GM23338 (cell line): ENCODE measurements around the gene WDR27.

Experiments used
- CREB1 ChIP-seq: fragments of 250-450 bp; sonication (Bioruptor Pico); IDR thresholded peaks from 2 replicates; pipeline ENCODE4 v1.5.0; 2020; ENCODE audit warnings: low read depth, mild to moderate bottlenecking, moderate library complexity
- EZH2 ChIP-seq: fragments of 200-600 bp; sonication (generic); IDR thresholded peaks from one replicate; pipeline ENCODE4 v1.8.0; 2017; ENCODE audit warnings: antibody characterized with exemption, mild to moderate bottlenecking, low read depth; ENCODE audit not compliant: unreplicated experiment
- EZH2phosphoT487 ChIP-seq: fragments of 200-600 bp; sonication (generic); IDR thresholded peaks from one replicate; pipeline ENCODE4 v1.8.1; 2018; ENCODE audit warnings: antibody characterized with exemption; ENCODE audit not compliant: unreplicated experiment
- JUNB ChIP-seq: IDR thresholded peaks from one replicate; pipeline ENCODE4 v1.6.1; 2016; ENCODE audit warnings: antibody characterized with exemption; ENCODE audit not compliant: unreplicated experiment
- NANOG ChIP-seq: IDR thresholded peaks from 2 replicates; pipeline ENCODE4 v1.6.1; 2016; ENCODE audit warnings: antibody characterized with exemption, borderline replicate concordance
- POLR2AphosphoS5 ChIP-seq: IDR thresholded peaks from 2 replicates; pipeline ENCODE4 v1.6.1; 2016; ENCODE audit warnings: antibody characterized with exemption, low read depth
- ZNF114 ChIP-seq: fragments of 250-450 bp; sonication (Bioruptor Pico); IDR thresholded peaks from 2 replicates; pipeline ENCODE4 v1.5.0; 2020; ENCODE audit warnings: mild to moderate bottlenecking, moderate library complexity
- ZNF331 ChIP-seq: fragments of 250-450 bp; sonication (Bioruptor Pico); IDR thresholded peaks from 2 replicates; pipeline ENCODE4 v1.5.0; 2020; ENCODE audit warnings: low read depth, mild to moderate bottlenecking, moderate library complexity
- TF ChIP-seq, protein P1 (sequence below), 2 experiments: fragments of 200-600 bp in 1 of 2; sonication (generic) in 1 of 2; conservative IDR thresholded peaks; 2 replicates each; pipeline versions ENCODE4 v1.5.1 to v1.6.1; 2016 to 2017; ENCODE audit warnings: antibody characterized with exemption in 2 of 2, low read depth in 2 of 2, mild to moderate bottlenecking in 2 of 2, moderate library complexity in 1 of 2
- TF ChIP-seq, protein P2 (sequence below): IDR thresholded peaks from one replicate; pipeline ENCODE4 v1.6.1; 2018; ENCODE audit warnings: antibody characterized with exemption; ENCODE audit not compliant: unreplicated experiment
- TF ChIP-seq, protein P3 (sequence below): fragments of 250-450 bp; sonication (Bioruptor Pico); IDR thresholded peaks from 2 replicates; pipeline ENCODE4 v1.5.0; 2020; ENCODE audit warnings: mild to moderate bottlenecking, moderate library complexity
- TF ChIP-seq, protein P4 (sequence below): IDR thresholded peaks from 2 replicates; pipeline ENCODE4 v1.6.1; 2016; ENCODE audit warnings: antibody characterized with exemption

DNA sequence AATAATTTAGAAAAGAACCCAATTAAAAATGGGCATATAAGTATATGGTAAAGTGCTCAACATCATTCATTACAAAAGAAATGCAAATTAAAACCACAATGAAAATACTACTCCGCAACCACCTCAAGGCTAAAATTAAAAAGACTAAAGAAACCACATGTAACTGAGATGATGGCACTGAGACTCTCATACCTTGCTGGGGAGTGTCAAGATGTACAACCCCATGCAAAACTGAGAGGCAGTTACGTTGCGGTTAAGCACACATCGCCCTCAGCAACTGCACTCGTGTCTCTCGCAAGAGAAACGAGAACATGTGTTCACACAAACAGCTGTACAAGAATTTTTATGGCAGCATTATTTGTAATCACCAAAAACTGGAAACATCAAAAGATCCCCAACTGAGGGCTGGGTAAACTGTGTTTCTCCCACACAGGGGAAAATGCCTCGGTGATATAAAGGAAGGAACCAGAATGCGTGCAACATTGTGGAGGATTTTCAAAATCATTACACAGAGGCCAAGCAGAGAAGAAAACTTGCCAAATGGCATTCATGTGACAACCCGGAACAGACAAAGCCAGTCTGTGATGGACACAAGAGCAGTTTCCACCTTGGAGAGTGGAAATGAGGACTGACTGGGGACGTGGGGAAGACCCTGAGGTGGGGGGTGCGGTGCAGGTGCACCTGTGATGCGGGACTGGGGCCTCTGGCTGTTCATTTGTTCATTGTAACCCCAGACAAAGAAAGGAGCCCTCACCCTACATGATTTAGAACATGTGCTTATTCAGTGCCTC lies 144.9 kb downstream of the WDR27 start:
- TF ChIP-seq CREB1 (CRISPR knock-in tag), result no peak
- TF ChIP-seq, protein P1, sequence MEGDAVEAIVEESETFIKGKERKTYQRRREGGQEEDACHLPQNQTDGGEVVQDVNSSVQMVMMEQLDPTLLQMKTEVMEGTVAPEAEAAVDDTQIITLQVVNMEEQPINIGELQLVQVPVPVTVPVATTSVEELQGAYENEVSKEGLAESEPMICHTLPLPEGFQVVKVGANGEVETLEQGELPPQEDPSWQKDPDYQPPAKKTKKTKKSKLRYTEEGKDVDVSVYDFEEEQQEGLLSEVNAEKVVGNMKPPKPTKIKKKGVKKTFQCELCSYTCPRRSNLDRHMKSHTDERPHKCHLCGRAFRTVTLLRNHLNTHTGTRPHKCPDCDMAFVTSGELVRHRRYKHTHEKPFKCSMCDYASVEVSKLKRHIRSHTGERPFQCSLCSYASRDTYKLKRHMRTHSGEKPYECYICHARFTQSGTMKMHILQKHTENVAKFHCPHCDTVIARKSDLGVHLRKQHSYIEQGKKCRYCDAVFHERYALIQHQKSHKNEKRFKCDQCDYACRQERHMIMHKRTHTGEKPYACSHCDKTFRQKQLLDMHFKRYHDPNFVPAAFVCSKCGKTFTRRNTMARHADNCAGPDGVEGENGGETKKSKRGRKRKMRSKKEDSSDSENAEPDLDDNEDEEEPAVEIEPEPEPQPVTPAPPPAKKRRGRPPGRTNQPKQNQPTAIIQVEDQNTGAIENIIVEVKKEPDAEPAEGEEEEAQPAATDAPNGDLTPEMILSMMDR (conservative IDR thresholded peaks at IDR 0.05; ENCODE audit: low read depth in 2 of 2), result no peak
- TF ChIP-seq EZH2, result no peak
- no peak for TF ChIP-seq JUNB
- TF ChIP-seq POLR2AphosphoS5, result no peak
- TF ChIP-seq, protein P2, sequence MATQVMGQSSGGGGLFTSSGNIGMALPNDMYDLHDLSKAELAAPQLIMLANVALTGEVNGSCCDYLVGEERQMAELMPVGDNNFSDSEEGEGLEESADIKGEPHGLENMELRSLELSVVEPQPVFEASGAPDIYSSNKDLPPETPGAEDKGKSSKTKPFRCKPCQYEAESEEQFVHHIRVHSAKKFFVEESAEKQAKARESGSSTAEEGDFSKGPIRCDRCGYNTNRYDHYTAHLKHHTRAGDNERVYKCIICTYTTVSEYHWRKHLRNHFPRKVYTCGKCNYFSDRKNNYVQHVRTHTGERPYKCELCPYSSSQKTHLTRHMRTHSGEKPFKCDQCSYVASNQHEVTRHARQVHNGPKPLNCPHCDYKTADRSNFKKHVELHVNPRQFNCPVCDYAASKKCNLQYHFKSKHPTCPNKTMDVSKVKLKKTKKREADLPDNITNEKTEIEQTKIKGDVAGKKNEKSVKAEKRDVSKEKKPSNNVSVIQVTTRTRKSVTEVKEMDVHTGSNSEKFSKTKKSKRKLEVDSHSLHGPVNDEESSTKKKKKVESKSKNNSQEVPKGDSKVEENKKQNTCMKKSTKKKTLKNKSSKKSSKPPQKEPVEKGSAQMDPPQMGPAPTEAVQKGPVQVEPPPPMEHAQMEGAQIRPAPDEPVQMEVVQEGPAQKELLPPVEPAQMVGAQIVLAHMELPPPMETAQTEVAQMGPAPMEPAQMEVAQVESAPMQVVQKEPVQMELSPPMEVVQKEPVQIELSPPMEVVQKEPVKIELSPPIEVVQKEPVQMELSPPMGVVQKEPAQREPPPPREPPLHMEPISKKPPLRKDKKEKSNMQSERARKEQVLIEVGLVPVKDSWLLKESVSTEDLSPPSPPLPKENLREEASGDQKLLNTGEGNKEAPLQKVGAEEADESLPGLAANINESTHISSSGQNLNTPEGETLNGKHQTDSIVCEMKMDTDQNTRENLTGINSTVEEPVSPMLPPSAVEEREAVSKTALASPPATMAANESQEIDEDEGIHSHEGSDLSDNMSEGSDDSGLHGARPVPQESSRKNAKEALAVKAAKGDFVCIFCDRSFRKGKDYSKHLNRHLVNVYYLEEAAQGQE, result no peak
- no peak for TF ChIP-seq EZH2phosphoT487
- no peak for TF ChIP-seq ZNF114
- no peak for TF ChIP-seq NANOG
- TF ChIP-seq ZNF331 (CRISPR knock-in tag), result no peak
- TF ChIP-seq, protein P3, sequence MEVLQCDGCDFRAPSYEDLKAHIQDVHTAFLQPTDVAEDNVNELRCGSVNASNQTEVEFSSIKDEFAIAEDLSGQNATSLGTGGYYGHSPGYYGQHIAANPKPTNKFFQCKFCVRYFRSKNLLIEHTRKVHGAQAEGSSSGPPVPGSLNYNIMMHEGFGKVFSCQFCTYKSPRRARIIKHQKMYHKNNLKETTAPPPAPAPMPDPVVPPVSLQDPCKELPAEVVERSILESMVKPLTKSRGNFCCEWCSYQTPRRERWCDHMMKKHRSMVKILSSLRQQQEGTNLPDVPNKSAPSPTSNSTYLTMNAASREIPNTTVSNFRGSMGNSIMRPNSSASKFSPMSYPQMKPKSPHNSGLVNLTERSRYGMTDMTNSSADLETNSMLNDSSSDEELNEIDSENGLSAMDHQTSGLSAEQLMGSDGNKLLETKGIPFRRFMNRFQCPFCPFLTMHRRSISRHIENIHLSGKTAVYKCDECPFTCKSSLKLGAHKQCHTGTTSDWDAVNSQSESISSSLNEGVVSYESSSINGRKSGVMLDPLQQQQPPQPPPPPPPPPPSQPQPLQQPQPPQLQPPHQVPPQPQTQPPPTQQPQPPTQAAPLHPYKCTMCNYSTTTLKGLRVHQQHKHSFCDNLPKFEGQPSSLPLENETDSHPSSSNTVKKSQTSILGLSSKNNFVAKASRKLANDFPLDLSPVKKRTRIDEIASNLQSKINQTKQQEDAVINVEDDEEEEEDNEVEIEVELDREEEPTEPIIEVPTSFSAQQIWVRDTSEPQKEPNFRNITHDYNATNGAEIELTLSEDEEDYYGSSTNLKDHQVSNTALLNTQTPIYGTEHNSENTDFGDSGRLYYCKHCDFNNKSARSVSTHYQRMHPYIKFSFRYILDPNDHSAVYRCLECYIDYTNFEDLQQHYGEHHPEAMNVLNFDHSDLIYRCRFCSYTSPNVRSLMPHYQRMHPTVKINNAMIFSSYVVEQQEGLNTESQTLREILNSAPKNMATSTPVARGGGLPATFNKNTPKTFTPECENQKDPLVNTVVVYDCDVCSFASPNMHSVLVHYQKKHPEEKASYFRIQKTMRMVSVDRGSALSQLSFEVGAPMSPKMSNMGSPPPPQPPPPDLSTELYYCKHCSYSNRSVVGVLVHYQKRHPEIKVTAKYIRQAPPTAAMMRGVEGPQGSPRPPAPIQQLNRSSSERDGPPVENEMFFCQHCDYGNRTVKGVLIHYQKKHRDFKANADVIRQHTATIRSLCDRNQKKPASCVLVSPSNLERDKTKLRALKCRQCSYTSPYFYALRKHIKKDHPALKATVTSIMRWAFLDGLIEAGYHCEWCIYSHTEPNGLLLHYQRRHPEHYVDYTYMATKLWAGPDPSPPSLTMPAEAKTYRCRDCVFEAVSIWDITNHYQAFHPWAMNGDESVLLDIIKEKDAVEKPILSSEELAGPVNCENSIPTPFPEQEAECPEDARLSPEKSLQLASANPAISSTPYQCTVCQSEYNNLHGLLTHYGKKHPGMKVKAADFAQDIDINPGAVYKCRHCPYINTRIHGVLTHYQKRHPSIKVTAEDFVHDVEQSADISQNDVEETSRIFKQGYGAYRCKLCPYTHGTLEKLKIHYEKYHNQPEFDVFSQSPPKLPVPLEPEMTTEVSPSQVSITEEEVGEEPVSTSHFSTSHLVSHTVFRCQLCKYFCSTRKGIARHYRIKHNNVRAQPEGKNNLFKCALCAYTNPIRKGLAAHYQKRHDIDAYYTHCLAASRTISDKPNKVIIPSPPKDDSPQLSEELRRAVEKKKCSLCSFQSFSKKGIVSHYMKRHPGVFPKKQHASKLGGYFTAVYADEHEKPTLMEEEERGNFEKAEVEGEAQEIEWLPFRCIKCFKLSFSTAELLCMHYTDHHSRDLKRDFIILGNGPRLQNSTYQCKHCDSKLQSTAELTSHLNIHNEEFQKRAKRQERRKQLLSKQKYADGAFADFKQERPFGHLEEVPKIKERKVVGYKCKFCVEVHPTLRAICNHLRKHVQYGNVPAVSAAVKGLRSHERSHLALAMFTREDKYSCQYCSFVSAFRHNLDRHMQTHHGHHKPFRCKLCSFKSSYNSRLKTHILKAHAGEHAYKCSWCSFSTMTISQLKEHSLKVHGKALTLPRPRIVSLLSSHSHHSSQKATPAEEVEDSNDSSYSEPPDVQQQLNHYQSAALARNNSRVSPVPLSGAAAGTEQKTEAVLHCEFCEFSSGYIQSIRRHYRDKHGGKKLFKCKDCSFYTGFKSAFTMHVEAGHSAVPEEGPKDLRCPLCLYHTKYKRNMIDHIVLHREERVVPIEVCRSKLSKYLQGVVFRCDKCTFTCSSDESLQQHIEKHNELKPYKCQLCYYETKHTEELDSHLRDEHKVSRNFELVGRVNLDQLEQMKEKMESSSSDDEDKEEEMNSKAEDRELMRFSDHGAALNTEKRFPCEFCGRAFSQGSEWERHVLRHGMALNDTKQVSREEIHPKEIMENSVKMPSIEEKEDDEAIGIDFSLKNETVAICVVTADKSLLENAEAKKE, result no peak
- TF ChIP-seq, protein P4, sequence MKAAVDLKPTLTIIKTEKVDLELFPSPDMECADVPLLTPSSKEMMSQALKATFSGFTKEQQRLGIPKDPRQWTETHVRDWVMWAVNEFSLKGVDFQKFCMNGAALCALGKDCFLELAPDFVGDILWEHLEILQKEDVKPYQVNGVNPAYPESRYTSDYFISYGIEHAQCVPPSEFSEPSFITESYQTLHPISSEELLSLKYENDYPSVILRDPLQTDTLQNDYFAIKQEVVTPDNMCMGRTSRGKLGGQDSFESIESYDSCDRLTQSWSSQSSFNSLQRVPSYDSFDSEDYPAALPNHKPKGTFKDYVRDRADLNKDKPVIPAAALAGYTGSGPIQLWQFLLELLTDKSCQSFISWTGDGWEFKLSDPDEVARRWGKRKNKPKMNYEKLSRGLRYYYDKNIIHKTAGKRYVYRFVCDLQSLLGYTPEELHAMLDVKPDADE, result no peak
